ENCODE results near the gene MOCS3. TPM values are rescaled to one million over a fixed set of nuclear protein-coding genes. Genes with fewer than 3 reads are reported as not detected.

The MOCS3 gene
- total and polyA plus RNA-seq, 2 of the 13 experiments (the other 11 are each of a cell fraction or from before 2014, with no cell fraction given): 3.7 to 8.4 TPM

- TF ChIP-seq HMGXB3 (CRISPR knock-in tag; IDR thresholded peaks at IDR 0.05; ENCODE audit: borderline replicate concordance) (peak; percentile 74), ZNF740 (CRISPR knock-in tag; IDR thresholded peaks at IDR 0.05) (no peak), ZSCAN20 (CRISPR knock-in tag; IDR thresholded peaks at IDR 0.05; ENCODE audit: borderline replicate concordance) (no peak), ZNF138 (CRISPR knock-in tag; IDR thresholded peaks at IDR 0.05; ENCODE audit: low read depth) (0 out of 2 replicates have a peak, but pooled peaks have one; percentile 79), MBD4 (IDR thresholded peaks at IDR 0.05; ENCODE audit: borderline replicate concordance, low read length) (no peak), ZFP90 (CRISPR knock-in tag; IDR thresholded peaks at IDR 0.05; ENCODE audit: borderline replicate concordance) (0 out of 2 replicates have a peak, but pooled peaks have one; percentile 74), ZNF83 (CRISPR knock-in tag; IDR thresholded peaks at IDR 0.05; ENCODE audit: borderline replicate concordance) (peak; percentile 92; the same call in 1 of the 2 replicates), PHF8 (CRISPR knock-in tag; IDR thresholded peaks at IDR 0.05) (peak; percentile 97), ATF7 (IDR thresholded peaks at IDR 0.05) (peak; percentile 93; the same call in 1 of the 2 replicates), ATF7 (CRISPR knock-in tag; IDR thresholded peaks at IDR 0.05) (no peak), ATF3 (CRISPR knock-in tag; IDR thresholded peaks at IDR 0.05) (peak; percentile 73; the same call in 1 of the 2 replicates), ZNF749 (CRISPR knock-in tag; IDR thresholded peaks at IDR 0.05; ENCODE audit: borderline replicate concordance) (peak; percentile 83), SIN3A (IDR thresholded peaks at IDR 0.05; ENCODE audit: borderline replicate concordance, low read depth, low read length) (peak; percentile 89), POLR2AphosphoS2 (IDR thresholded peaks at IDR 0.05; ENCODE audit: low read depth, low read length) (peak; percentile 98), ZNF678 (CRISPR knock-in tag; IDR thresholded peaks at IDR 0.05) (no peak), MATR3 (CRISPR knock-in tag; IDR thresholded peaks at IDR 0.05) (no peak), ZFP41 (CRISPR knock-in tag; IDR thresholded peaks at IDR 0.05; ENCODE audit: borderline replicate concordance) (no peak), STAT5B (CRISPR knock-in tag; IDR thresholded peaks at IDR 0.05) (peak; percentile 84; the same call in 1 of the 2 replicates), NCOR1 (IDR thresholded peaks at IDR 0.05; ENCODE audit: borderline replicate concordance, low read length) (no peak), ZNF691 (CRISPR knock-in tag; IDR thresholded peaks at IDR 0.05; ENCODE audit: borderline replicate concordance, low read depth) (peak; percentile 31; the same call in 1 of the 2 replicates), ZNF234 (CRISPR knock-in tag; conservative IDR thresholded peaks at IDR 0.05) (no peak), ZNF335 (CRISPR knock-in tag; IDR thresholded peaks at IDR 0.05) (no peak; the same call in 1 of the 2 replicates), MIXL1 (CRISPR knock-in tag; IDR thresholded peaks at IDR 0.05) (peak; percentile 86), ZNF564 (CRISPR knock-in tag; IDR thresholded peaks at IDR 0.05) (peak; percentile 45; the same call in 1 of the 2 replicates)
Measured at GRCh38 chr20:50957798-50958614, 612 bp upstream of the MOCS3 start, which contains the start of gene DPM1 (continued).

All from HepG2 (cell line).